Neural crest cell (in vitro differentiated cells): ENCODE data around the gene ACTRT2. TPM values are rescaled to one million over a fixed set of nuclear protein-coding genes. Genes with fewer than 3 reads are reported as not detected.

ENCODE experiments used
- DNase-seq: peaks from one replicate; pipeline ENCODE4 v3.0.0; 2021; ENCODE audit warnings: low read depth, mixed read lengths, low spot score
- H3K27ac Mint-ChIP-seq: one replicate; pipeline ENCODE4 v1.8.0; 2021; ENCODE audit warnings: mild to moderate bottlenecking, mixed read lengths; ENCODE audit not compliant: unreplicated experiment
- H3K27me3 Mint-ChIP-seq: 2 replicates; pipeline ENCODE4 v1.8.0; 2021; ENCODE audit warnings: low read depth, mild to moderate bottlenecking, mixed read lengths
- H3K36me3 Mint-ChIP-seq: 2 replicates; pipeline ENCODE4 v1.8.0; 2021; ENCODE audit warnings: low read depth, mild to moderate bottlenecking, mixed read lengths
- H3K4me1 Mint-ChIP-seq: 2 replicates; pipeline ENCODE4 v1.8.0; 2021; ENCODE audit warnings: mixed read lengths
- H3K4me3 Mint-ChIP-seq: one replicate; pipeline ENCODE4 v1.8.0; 2021; ENCODE audit warnings: mild to moderate bottlenecking, mixed read lengths
- H3K9me3 Mint-ChIP-seq: 2 replicates; pipeline ENCODE4 v1.8.0; 2021; ENCODE audit warnings: mixed read lengths
- CTCF ChIP-seq: fragments of 200-600 bp; sonication (generic); conservative IDR thresholded peaks from 2 replicates; pipeline ENCODE4 v1.5.0; 2021; ENCODE audit warnings: antibody characterized with exemption, mild to moderate bottlenecking
- total RNA-seq: library from RNA; stranded (reverse); gene quantifications from 2 replicates; pipeline ENCODE4 v1.2.1, GENCODE V29; 2021

ACTRT2 gene
- total RNA-seq, 1 donor from 2014 or later, result not detected

GRCh38 chr1:3027611-3028371, 6.5 kb downstream of the ACTRT2 start:
- DNase-seq, result no peak
- H3K4me3 Mint-ChIP-seq, result no peak overlapping the region
- H3K36me3 Mint-ChIP-seq, result no peaks in the 10 kb centered on the region
- no peak for TF ChIP-seq CTCF
- no peak overlapping the region for H3K27ac Mint-ChIP-seq
- H3K4me1 Mint-ChIP-seq, result no peaks in the 10 kb centered on the region
- H3K27me3 Mint-ChIP-seq, result peaks cover 3% of the 10 kb centered on the region
- H3K9me3 Mint-ChIP-seq, result peaks cover 6% of the 10 kb centered on the region

- TF ChIP-seq CTCF, result no peak
- Mint-ChIP-seq H3K36me3 (no peaks in the 10 kb centered on the region), H3K4me1 (no peaks in the 10 kb centered on the region), H3K27me3 (peaks cover 3% of the 10 kb centered on the region), H3K4me3 (no peak overlapping the region), H3K27ac (no peak overlapping the region), H3K9me3 (peaks cover 3% of the 10 kb centered on the region)
- DNase-seq, result no peak
These were observed 7.4 kb downstream of the ACTRT2 start for GRCh38 chr1:3028531-3029282.

GRCh38 chr1:3029481-3029961, 8.3 kb downstream of the ACTRT2 start:
- Mint-ChIP-seq H3K4me1 (no peaks in the 10 kb centered on the region), H3K27me3 (peaks cover 8% of the 10 kb centered on the region), H3K4me3 (no peak overlapping the region), H3K9me3 (no peaks in the 10 kb centered on the region), H3K27ac (no peak overlapping the region), H3K36me3 (no peaks in the 10 kb centered on the region)
- DNase-seq, result no peak
- TF ChIP-seq CTCF, result no peak

- no peaks in the 10 kb centered on the region for H3K4me1 Mint-ChIP-seq
- H3K27ac Mint-ChIP-seq, result no peak overlapping the region
- no peak for DNase-seq
- no peaks in the 10 kb centered on the region for H3K9me3 Mint-ChIP-seq
- no peak for TF ChIP-seq CTCF
- peaks cover 9% of the 10 kb centered on the region for H3K27me3 Mint-ChIP-seq
- H3K4me3 Mint-ChIP-seq, result no peak overlapping the region
- no peaks in the 10 kb centered on the region for H3K36me3 Mint-ChIP-seq
These were observed 8.9 kb downstream of the ACTRT2 start for GRCh38 chr1:3029991-3030662.

- H3K36me3 Mint-ChIP-seq, result no peaks in the 10 kb centered on the region
- H3K4me3 Mint-ChIP-seq, result no peak overlapping the region
- H3K27me3 Mint-ChIP-seq, result peaks cover 15% of the 10 kb centered on the region
- H3K27ac Mint-ChIP-seq, result no peak overlapping the region
- no peaks in the 10 kb centered on the region for H3K9me3 Mint-ChIP-seq
- no peaks in the 10 kb centered on the region for H3K4me1 Mint-ChIP-seq
- DNase-seq, result no peak
- no peak for TF ChIP-seq CTCF
These were observed 9.6 kb downstream of the ACTRT2 start for GRCh38 chr1:3030663-3031381.
